Non-pigmented ciliary epithelial cell (primary cell): ENCODE measurements around the gene ERC2.

Experiments used
- DNase-seq: peaks from one replicate; pipeline ENCODE4 v3.0.0-alpha.2; 2010; ENCODE audit warnings: low read depth

ERC2 gene

GRCh38 chr3:55554634-55555425 is 913.4 kb downstream of the ERC2 start:
- no peak for DNase-seq

DNA sequence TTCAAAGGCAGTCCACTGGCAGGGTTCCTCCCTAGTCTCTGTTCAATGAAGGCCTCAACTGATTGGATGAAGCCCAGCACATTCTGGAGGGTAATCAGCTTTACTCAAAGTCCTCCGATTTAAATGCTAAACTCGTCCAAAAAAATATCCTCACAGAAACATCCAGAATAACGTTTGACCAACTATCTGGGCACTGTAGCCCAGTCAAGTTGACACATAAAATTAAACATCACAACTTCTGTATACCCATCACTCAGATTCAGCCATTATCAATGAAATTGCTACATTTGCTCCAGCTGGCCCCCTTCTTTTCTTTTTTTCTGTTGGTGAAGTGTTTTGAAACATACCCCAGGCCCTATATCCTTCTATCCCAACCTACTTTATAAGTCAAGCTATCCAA is 916.6 kb downstream of the ERC2 start:
- no peak for DNase-seq

DNA sequence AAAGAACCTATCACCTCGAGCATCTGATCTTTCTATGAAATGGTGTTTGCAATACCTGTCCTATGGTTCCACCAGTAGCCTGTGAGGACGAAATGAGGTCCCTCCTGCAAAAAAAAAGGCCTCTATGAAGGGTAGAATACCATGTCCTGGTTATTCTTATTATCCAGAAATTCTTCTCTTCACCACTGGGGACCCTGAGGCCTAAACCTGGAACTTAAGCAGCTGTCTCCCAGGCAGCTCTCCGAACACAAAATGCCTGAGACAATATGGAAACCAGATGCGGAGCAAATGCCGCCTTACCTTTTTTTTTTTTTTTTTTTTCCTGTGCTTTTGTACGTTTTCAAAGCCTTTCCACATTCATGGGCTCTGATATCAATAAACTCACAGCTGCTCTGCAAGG is 919.1 kb downstream of the ERC2 start:
- no peak for DNase-seq

- DNase-seq: no peak
Observed at GRCh38 chr3:55546866-55547669, 921.2 kb downstream of the ERC2 start.

- DNase-seq: no peak
Observed at GRCh38 chr3:55545995-55546394, 922.3 kb downstream of the ERC2 start.

- no peak for DNase-seq
Observed at GRCh38 chr3:55544219-55544618, 924.0 kb downstream of the ERC2 start.

DNA sequence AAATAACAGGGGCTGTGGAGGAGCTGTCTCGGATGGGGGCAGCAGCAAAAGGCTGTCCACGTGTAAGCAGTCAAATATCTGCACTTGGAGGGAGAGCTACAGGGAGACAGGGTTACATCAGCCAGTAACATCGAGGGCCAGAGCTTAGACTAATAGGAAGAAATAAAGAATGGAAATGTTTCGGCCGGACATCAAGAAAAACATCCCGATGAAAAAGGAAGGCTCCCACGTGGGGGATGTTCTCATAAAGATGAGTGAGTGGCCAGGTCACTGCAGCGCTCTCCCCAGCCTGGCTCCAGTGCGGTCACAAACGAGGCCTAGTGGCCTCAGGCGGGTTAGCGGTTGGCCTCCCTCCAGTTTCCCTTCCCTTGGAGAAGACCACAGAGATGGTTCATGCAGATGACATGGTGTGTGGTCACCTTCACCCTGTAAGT is 925.1 kb downstream of the ERC2 start:
- DNase-seq: no peak

- no peak for DNase-seq
Observed at GRCh38 chr3:55541456-55541855, 926.8 kb downstream of the ERC2 start.

DNA sequence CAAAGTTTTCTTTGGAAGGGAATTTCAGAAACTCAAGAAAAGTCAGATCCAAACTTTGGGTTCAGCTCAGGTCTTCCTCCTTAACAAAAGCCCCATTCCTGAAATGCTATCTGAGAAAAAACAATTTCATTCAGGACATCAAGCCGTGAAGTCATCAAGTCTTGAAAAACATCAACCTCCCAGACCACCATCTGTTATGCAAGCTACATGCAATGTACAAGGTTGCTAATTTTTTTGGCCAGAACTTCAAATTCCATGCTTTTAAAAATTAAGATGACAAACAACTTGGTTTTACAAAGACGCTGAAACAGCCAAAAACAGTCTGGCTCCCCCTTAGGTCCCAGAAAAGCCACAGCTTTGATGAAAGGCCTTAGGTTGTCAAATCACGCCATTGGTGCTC is 927.3 kb downstream of the ERC2 start:
- no peak for DNase-seq

DNA sequence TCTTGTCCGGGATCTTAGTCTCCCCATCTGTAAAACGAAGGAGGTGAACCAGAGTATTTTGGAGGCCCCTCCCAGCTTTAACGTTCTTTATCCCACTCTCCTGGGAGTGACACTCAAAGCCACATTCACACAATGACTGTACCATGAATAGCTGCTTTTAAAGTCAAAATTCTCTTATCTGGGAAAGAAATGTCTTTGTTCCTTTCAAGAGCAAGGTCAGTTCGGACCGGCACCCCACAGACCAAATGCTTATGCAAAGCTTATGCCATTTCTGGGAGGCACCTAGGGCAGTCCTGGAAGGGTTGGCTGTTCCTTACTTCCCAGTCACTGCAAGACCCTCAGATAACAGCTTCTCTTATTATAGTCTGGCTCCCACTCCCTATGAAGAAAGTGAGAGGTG is 927.7 kb downstream of the ERC2 start:
- no peak for DNase-seq

DNA sequence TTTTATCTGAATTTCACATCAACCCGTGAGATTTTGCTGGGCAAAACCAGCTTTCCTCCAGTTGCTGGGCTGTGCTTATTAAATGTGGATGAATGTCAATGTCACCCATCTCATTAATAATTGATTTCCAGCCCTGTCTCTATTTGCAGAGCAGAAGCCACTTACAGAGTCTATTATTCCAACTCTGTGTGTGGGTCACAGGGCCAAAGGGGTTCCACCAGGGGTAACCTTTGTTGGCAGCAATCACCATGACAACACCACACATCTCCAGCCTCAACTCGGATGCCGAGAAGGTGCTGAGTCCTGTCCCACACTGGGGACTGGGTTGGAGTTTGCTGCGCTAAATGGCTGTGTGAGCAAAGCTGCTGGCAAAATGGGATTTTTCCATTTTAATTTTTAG is 930.1 kb downstream of the ERC2 start:
- DNase-seq: no peak

DNA sequence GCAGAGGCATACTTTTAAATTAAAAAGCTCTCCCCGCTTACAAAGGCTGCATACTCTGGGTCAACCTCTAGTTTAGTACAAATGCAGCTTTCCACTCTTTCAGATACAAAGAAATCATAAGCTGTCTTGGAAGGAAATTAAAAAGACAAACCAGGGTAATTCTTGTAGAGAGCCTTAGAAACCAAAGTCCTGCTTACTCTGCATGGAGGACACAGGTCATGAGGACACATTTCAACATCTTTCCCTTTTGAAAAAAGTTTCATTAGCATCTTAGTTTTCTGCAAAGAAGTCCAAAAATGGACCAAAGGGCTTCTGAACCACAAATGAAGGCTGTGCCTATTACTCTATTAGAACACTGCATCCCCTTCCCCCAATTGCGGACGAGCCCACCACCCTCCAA is 930.7 kb downstream of the ERC2 start:
- no peak for DNase-seq

- no peak for DNase-seq
Observed at GRCh38 chr3:55537129-55537528, 931.1 kb downstream of the ERC2 start.

- no peak for DNase-seq
Observed at GRCh38 chr3:55534876-55535275, 933.4 kb downstream of the ERC2 start.

GRCh38 chr3:55532806-55533205 is 935.5 kb downstream of the ERC2 start:
- no peak for DNase-seq

GRCh38 chr3:55531321-55531720 is 936.9 kb downstream of the ERC2 start:
- DNase-seq: no peak

GRCh38 chr3:55527361-55527760 is 940.9 kb downstream of the ERC2 start:
- DNase-seq: no peak

DNA sequence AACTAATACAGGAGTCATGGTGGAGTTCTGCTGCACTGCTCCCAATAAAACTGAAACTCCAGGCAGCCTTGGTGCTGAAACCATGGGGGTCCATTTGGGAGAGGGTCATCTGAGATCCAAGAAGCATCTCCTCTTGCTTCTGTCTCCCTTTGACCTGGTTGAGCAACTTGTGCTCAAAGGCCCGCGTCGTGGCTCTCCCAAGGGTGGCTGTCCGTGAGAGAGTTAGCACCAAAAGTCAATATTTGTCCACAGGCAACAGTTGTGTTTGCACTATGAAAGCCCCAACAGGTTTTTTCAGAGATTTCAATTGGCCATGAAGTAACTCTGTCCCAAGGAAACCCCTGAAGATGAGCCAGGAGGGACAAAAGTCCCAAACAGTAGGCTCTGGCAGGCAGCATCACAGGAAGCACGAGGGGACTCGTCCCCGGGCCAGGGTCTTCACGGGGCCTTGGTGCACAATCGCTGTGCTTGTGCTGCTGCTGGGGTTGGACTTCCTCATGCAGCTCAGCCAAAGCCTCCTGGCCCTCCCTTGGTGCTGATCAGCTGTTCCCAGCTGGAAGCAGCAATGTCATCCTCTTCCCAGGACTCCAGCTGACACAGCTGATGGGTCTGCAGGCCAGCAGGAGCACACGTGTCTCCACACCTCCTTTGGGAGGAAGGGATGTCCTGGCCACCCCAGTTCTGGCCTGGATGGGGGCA is 941.8 kb downstream of the ERC2 start:
- DNase-seq: no peak

DNA sequence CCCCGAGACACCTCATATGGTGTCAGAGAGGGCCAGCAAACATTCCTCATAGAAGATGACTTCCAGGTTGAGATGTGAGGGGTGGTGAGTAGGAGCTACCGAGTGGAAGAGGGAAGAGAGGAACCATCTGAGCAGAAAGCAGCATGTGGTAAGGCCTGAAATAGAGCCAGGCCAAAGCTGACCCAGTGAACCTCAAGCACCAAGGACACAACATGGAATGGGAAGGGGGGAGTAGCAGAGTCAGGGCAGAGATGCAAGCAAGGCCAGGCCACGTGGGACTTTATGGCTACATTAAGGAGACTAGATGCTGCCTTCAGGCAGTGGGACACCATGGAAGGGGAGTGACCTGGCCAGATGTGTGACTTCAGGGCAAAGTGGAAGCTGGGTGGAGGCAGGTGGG is 942.8 kb downstream of the ERC2 start:
- no peak for DNase-seq

DNA sequence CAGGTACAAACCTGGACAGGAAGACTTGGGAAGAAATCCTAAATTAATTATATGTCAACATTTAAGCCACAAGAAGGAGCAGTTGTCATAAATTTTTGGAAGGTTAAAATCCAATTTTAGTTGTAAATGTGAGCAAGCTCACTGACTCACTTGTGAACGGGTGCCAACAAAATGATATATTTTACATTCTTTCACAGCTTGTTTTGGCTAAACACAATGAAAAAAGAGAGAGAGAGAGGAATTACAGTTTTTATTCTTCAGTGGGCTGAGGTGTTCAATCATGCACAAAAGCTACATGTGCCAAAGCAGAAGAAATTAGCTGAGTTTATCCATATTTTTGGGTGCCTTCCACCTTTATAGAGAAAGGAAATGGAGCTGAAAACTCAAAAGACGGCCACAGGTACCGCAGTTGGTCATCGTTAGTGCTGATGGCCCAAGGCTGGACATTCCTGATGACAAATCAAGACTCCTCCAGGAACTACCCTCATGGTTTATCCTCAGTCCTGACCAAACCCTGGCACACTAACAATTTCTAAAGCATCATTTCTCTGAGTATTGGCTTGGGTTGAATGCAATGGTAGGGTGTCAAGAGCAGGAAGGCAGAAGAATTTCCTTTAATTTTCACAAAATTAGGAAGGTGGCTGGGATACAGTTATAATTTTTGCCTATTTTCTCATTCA is 943.6 kb downstream of the ERC2 start:
- DNase-seq: no peak

DNA sequence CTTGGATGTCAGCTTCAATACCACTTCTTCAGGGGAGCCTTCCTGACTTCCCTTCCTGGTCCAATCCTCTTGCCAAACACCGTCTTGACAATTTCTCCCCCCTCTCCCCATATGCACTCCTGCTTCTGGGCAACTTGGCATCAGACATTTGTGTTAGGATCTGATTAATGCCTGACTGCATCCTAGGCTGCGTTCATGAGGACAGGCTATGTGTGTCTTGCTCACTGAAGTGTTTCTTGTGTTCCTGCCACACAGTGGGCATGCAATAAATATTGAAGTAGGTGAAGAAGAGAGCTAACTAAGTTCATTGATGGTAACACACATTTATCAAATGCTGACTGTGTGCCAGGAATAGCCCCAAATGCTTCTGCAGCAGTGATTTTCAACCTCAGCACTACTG is 944.8 kb downstream of the ERC2 start:
- DNase-seq: no peak

DNA sequence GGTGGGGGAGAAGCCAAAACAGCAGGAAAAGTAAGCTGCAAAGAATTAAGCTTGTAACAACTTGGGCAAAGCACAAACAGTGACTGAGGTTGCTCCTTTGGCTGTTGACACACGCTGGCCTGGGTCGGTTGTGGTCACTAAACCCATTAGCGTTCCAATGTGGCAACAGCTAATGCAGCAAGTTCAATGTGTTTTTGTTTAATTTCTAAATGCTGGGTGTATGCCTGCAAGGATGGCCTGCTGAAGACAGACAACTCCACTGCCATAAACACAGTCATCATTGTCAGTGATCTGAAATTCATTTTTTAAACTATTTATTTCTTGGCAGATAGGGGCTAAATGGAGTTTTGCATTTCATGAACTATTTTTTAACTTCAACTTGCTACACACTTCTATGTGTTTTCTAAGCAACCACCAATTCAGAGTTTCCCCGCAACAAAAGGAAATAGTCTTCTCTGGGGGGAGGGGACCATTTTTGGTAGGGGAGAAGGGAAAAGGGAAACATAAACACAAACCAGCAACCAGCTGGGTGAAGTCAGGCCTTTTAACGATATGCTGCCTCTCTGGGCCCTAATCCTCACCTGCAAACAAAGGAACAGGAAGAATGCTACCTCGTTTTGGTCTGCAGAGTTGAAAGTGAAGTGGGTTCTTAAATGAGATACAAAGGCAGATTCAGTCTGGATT is 946.4 kb downstream of the ERC2 start:
- no peak for DNase-seq
